Liver (tissue), 9 donors: Measurements from ENCODE around the gene SEPTIN8. TPM values are rescaled to one million over a fixed set of nuclear protein-coding genes. Genes with fewer than 3 reads are reported as not detected.

Experiments
- DNase-seq: peaks from one replicate; pipeline ENCODE4 v3.0.0-alpha.2; 2017; ENCODE audit warnings: low spot score
- H3K27ac ChIP-seq, 2 donors: one replicate each; pipeline ENCODE4 v1.7.0; 2013; ENCODE audit warnings: inconsistent platforms in 2 of 2, low read length in 2 of 2, control low read depth in 1 of 2, low read depth in 1 of 2, mild to moderate bottlenecking in 1 of 2
- H3K27me3 ChIP-seq, 4 donors: one replicate each; pipeline versions ENCODE4 v1.6.1 to v1.7.0; 2013; ENCODE audit warnings: low read length in 3 of 4, inconsistent platforms in 1 of 4, mild to moderate bottlenecking in 1 of 4, moderate library complexity in 1 of 4; ENCODE audit not compliant: control insufficient read depth in 4 of 4, insufficient read depth in 4 of 4
- H3K36me3 ChIP-seq, 4 donors: one replicate each; pipeline versions ENCODE4 v1.6.1 to v1.7.0; 2013; ENCODE audit warnings: low read length in 3 of 4, mild to moderate bottlenecking in 3 of 4, low read depth in 1 of 4, moderate library complexity in 1 of 4; ENCODE audit not compliant: control insufficient read depth in 4 of 4, insufficient read depth in 3 of 4
- H3K4me1 ChIP-seq, 4 donors: one replicate each; pipeline versions ENCODE4 v1.6.1 to v1.7.0; 2013; ENCODE audit warnings: low read length in 3 of 4, mild to moderate bottlenecking in 3 of 4, moderate library complexity in 1 of 4; ENCODE audit not compliant: control insufficient read depth in 4 of 4, insufficient read depth in 4 of 4
- H3K4me3 ChIP-seq, 3 donors: one replicate each; pipeline versions ENCODE4 v1.6.1 to v1.7.0; 2013; ENCODE audit warnings: low read length in 3 of 3, control low read depth in 1 of 3, low read depth in 1 of 3, mild to moderate bottlenecking in 1 of 3
- H3K9ac ChIP-seq, 2 donors: one replicate each; pipeline ENCODE4 v1.7.0; 2013; ENCODE audit warnings: low read length in 2 of 2, mild to moderate bottlenecking in 2 of 2, moderate library complexity in 2 of 2, control low read depth in 1 of 2, low read depth in 1 of 2
- H3K9me3 ChIP-seq, 4 donors: one replicate each; pipeline versions ENCODE4 v1.6.1 to v1.7.0; 2013; ENCODE audit warnings: low read length in 3 of 4; ENCODE audit not compliant: control insufficient read depth in 4 of 4
- EGR1 ChIP-seq, 2 donors: IDR thresholded peaks; 2 replicates each; pipeline ENCODE4 v1.6.1; 2016 to 2018; ENCODE audit warnings: antibody characterized with exemption in 2 of 2, low read depth in 2 of 2
- FOXA1 ChIP-seq: IDR thresholded peaks from 2 replicates; pipeline ENCODE4 v1.6.1; 2016; ENCODE audit warnings: antibody characterized with exemption
- FOXA2 ChIP-seq: IDR thresholded peaks from 2 replicates; pipeline ENCODE4 v1.6.1; 2016; ENCODE audit warnings: antibody characterized with exemption
- GABPA ChIP-seq, 2 donors: IDR thresholded peaks in 1 of 2; conservative IDR thresholded peaks in 1 of 2; 2 replicates each; pipeline ENCODE4 v1.6.1; 2016; ENCODE audit warnings: antibody characterized with exemption in 2 of 2, mild to moderate bottlenecking in 1 of 2, moderate library complexity in 1 of 2
- HNF4A ChIP-seq, 2 donors: conservative IDR thresholded peaks; 2 replicates each; pipeline ENCODE4 v1.6.1; 2016; ENCODE audit warnings: antibody characterized with exemption in 2 of 2, mild to moderate bottlenecking in 2 of 2
- HNF4G ChIP-seq: IDR thresholded peaks from 2 replicates; pipeline ENCODE4 v1.6.1; 2016; ENCODE audit warnings: antibody characterized with exemption
- JUND ChIP-seq, 2 donors: IDR thresholded peaks; 2 replicates each; pipeline ENCODE4 v1.6.1; 2016; ENCODE audit warnings: antibody characterized with exemption in 2 of 2
- NR2F2 ChIP-seq: IDR thresholded peaks from 2 replicates; pipeline ENCODE4 v1.6.1; 2016; ENCODE audit warnings: antibody characterized with exemption
- RAD21 ChIP-seq, 2 donors: IDR thresholded peaks; 2 replicates each; pipeline ENCODE4 v1.6.1; 2016; ENCODE audit warnings: antibody characterized with exemption in 2 of 2, mild to moderate bottlenecking in 2 of 2
- RXRA ChIP-seq, 2 donors: IDR thresholded peaks; 2 replicates each; pipeline ENCODE4 v1.6.1; 2017 to 2018; ENCODE audit warnings: antibody characterized with exemption in 2 of 2, mild to moderate bottlenecking in 1 of 2
- SP1 ChIP-seq: IDR thresholded peaks from 2 replicates; pipeline ENCODE4 v1.6.1; 2018; ENCODE audit warnings: antibody characterized with exemption, mild to moderate bottlenecking
- TAF1 ChIP-seq: conservative IDR thresholded peaks from 2 replicates; pipeline ENCODE4 v1.6.1; 2016; ENCODE audit warnings: antibody characterized with exemption, mild to moderate bottlenecking
- YY1 ChIP-seq: IDR thresholded peaks from 2 replicates; pipeline ENCODE4 v1.6.1; 2016; ENCODE audit warnings: antibody characterized with exemption, mild to moderate bottlenecking
- WGBS: extraction: QIAGEN DNeasy Blood & Tissue Kit; methylation state at CpG from one replicate; pipeline ENCODE4 v1.1.7; 2013; 5-methylcytosine and 5-hydroxymethylcytosine counted together
- polyA plus RNA-seq, 2 donors: library from polyadenylated mRNA; stranded (reverse) in 1 of 2; unstranded in 1 of 2; fragments of 200-250 nt in 1 of 2; fragments of >200 nt in 1 of 2; fragmentation: Nextera tagmentation in 1 of 2; extraction: Ambion mirVana in 1 of 2; gene quantifications; one replicate each; pipeline versions ENCODE4 v1.2.1 to v1.2.3, GENCODE V29; 2013 to 2015
- total RNA-seq, 2 donors: library from RNA; depleted of rRNA; stranded (reverse); fragments of >200 nt; gene quantifications; one replicate each; pipeline ENCODE4 v1.2.3, GENCODE V29; 2014
- TF ChIP-seq, protein P1 (sequence below): IDR thresholded peaks from 2 replicates; pipeline ENCODE4 v1.6.1; 2016; ENCODE audit warnings: antibody characterized with exemption
- TF ChIP-seq, protein P2 (sequence below): IDR thresholded peaks from 2 replicates; pipeline ENCODE4 v1.6.1; 2016; ENCODE audit warnings: antibody characterized with exemption, mild to moderate bottlenecking
- TF ChIP-seq, protein P3 (sequence below): IDR thresholded peaks from 2 replicates; pipeline ENCODE4 v1.6.1; 2016; ENCODE audit warnings: antibody characterized with exemption
- TF ChIP-seq, protein P4 (sequence below): IDR thresholded peaks from 2 replicates; pipeline ENCODE4 v1.6.1; 2016; ENCODE audit warnings: antibody characterized with exemption
- TF ChIP-seq, protein P5 (sequence below): fragments of 150-350 bp; IDR thresholded peaks from 2 replicates; pipeline ENCODE4 v1.5.1; 2017; ENCODE audit warnings: improper control_type of control experiment, low read depth, low read length; ENCODE audit not compliant: missing input control
- donor health status: healthy.
- donor health status: healthy.
- donor health status: healthy.
- donor health status: healthy.
- donor health status: healthy.

SEPTIN8 gene
- total and polyA plus RNA-seq, 4 donors = 4.7 to 16.5 (median 9.8) TPM

DNA sequence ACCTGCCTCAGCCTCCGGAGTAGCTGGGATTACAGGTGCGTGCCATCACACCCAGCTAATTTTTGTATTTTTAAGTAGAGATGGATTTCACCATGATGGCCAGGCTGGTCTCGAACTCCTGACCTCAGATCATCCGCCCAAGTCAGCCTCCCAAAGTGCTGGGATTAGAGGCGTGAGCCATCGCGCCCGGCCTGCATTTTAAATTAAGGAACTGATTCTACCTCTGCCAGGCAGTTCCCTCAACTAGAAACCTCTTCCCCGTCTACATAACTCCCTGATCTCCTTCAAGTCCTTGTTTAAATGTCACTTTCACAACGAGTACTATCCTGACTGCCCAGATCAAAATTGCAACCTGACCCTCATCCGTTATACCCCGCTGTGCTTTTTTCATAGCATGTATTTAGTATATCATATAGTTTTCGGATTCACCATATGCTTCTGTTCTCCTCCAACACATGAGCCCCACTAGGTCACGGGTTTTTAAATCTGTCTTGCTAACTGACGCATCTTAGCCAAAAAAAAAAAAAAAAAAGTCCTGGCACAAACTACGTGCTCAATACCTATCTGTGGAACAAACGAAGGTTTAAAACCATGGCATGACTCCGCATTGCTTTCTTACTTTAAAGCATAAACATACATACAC lies 35.2 kb upstream of the SEPTIN8 start:
- DNase-seq = no peak
- no peak overlapping the region for H3K9ac ChIP-seq
- H3K27me3 ChIP-seq = no peaks in the 10 kb centered on the region
- H3K27ac ChIP-seq = no peak overlapping the region
- H3K4me1 ChIP-seq = peaks cover 4 to 27% (median 11%) of the 10 kb centered on the region in 4 donors
- H3K4me3 ChIP-seq = no peak overlapping the region
- 77% methylated on average over 18 of the region's 18 CpGs for WGBS
- no peaks in the 10 kb centered on the region for H3K9me3 ChIP-seq
- TF ChIP-seq, protein P1, sequence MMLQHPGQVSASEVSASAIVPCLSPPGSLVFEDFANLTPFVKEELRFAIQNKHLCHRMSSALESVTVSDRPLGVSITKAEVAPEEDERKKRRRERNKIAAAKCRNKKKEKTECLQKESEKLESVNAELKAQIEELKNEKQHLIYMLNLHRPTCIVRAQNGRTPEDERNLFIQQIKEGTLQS = no peak
- TF ChIP-seq HNF4A (conservative IDR thresholded peaks at IDR 0.05) (no peak), FOXA2 (no peak), SP1 (no peak), JUND (IDR thresholded peaks at IDR 0.05) (no peak), GABPA (IDR thresholded peaks at IDR 0.05 in 1 of 2, conservative IDR thresholded peaks at IDR 0.05 in 1 of 2) (no peak), EGR1 (IDR thresholded peaks at IDR 0.05; ENCODE audit: low read depth in 2 of 2) (no peak), HNF4G (no peak), TAF1 (no peak), RAD21 (IDR thresholded peaks at IDR 0.05) (no peak), NR2F2 (no peak), RXRA (IDR thresholded peaks at IDR 0.05) (no peak), YY1 (no peak), FOXA1 (no peak)
- TF ChIP-seq, protein P2, sequence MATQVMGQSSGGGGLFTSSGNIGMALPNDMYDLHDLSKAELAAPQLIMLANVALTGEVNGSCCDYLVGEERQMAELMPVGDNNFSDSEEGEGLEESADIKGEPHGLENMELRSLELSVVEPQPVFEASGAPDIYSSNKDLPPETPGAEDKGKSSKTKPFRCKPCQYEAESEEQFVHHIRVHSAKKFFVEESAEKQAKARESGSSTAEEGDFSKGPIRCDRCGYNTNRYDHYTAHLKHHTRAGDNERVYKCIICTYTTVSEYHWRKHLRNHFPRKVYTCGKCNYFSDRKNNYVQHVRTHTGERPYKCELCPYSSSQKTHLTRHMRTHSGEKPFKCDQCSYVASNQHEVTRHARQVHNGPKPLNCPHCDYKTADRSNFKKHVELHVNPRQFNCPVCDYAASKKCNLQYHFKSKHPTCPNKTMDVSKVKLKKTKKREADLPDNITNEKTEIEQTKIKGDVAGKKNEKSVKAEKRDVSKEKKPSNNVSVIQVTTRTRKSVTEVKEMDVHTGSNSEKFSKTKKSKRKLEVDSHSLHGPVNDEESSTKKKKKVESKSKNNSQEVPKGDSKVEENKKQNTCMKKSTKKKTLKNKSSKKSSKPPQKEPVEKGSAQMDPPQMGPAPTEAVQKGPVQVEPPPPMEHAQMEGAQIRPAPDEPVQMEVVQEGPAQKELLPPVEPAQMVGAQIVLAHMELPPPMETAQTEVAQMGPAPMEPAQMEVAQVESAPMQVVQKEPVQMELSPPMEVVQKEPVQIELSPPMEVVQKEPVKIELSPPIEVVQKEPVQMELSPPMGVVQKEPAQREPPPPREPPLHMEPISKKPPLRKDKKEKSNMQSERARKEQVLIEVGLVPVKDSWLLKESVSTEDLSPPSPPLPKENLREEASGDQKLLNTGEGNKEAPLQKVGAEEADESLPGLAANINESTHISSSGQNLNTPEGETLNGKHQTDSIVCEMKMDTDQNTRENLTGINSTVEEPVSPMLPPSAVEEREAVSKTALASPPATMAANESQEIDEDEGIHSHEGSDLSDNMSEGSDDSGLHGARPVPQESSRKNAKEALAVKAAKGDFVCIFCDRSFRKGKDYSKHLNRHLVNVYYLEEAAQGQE = no peak
- TF ChIP-seq, protein P3, sequence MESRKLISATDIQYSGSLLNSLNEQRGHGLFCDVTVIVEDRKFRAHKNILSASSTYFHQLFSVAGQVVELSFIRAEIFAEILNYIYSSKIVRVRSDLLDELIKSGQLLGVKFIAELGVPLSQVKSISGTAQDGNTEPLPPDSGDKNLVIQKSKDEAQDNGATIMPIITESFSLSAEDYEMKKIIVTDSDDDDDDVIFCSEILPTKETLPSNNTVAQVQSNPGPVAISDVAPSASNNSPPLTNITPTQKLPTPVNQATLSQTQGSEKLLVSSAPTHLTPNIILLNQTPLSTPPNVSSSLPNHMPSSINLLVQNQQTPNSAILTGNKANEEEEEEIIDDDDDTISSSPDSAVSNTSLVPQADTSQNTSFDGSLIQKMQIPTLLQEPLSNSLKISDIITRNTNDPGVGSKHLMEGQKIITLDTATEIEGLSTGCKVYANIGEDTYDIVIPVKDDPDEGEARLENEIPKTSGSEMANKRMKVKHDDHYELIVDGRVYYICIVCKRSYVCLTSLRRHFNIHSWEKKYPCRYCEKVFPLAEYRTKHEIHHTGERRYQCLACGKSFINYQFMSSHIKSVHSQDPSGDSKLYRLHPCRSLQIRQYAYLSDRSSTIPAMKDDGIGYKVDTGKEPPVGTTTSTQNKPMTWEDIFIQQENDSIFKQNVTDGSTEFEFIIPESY = no peak
- TF ChIP-seq, protein P4, sequence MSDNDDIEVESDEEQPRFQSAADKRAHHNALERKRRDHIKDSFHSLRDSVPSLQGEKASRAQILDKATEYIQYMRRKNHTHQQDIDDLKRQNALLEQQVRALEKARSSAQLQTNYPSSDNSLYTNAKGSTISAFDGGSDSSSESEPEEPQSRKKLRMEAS = no peak
- TF ChIP-seq, protein P5, sequence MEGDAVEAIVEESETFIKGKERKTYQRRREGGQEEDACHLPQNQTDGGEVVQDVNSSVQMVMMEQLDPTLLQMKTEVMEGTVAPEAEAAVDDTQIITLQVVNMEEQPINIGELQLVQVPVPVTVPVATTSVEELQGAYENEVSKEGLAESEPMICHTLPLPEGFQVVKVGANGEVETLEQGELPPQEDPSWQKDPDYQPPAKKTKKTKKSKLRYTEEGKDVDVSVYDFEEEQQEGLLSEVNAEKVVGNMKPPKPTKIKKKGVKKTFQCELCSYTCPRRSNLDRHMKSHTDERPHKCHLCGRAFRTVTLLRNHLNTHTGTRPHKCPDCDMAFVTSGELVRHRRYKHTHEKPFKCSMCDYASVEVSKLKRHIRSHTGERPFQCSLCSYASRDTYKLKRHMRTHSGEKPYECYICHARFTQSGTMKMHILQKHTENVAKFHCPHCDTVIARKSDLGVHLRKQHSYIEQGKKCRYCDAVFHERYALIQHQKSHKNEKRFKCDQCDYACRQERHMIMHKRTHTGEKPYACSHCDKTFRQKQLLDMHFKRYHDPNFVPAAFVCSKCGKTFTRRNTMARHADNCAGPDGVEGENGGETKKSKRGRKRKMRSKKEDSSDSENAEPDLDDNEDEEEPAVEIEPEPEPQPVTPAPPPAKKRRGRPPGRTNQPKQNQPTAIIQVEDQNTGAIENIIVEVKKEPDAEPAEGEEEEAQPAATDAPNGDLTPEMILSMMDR = no peak
- no peaks in the 10 kb centered on the region for H3K36me3 ChIP-seq
